Stimulated activated CD4-positive, alpha-beta T cell treated with anti-CD3 and anti-CD28 coated beads, Interleukin-4, amount 100 ng/mL, for 24 hours (primary cell): ENCODE data around the gene MMP24.
"Not testable (repeated sequence)": the region's sequence is repeated elsewhere in the genome, so short reads cannot be mapped to it uniquely, and the experiment has no call there.

Source experiments
- DNase-seq: peaks from one replicate; pipeline ENCODE4 v3.0.0-alpha.2; 2020

MMP24 gene

GRCh38 chr20:35262321-35262720 is 35.8 kb downstream of the MMP24 start:
- DNase-seq = not testable (repeated sequence)

GRCh38 chr20:35262731-35263531 is 36.4 kb downstream of the MMP24 start:
- DNase-seq = not testable (repeated sequence)

- DNase-seq = no peak
Measured at GRCh38 chr20:35263532-35264341, 37.2 kb downstream of the MMP24 start.

GRCh38 chr20:35264755-35265154 is 38.3 kb downstream of the MMP24 start:
- DNase-seq = no peak

GRCh38 chr20:35267092-35267491 is 40.6 kb downstream of the MMP24 start:
- no peak for DNase-seq

GRCh38 chr20:35269055-35269781 is 42.7 kb downstream of the MMP24 start:
- DNase-seq = peak; percentile 41

- DNase-seq = no peak
Measured at GRCh38 chr20:35270021-35270902, 43.8 kb downstream of the MMP24 start.

- no peak for DNase-seq
Measured at GRCh38 chr20:35271073-35271882, 44.8 kb downstream of the MMP24 start.

GRCh38 chr20:35271904-35272303 is 45.4 kb downstream of the MMP24 start:
- no peak for DNase-seq

- no peak for DNase-seq
Measured at GRCh38 chr20:35273449-35274171, 47.1 kb downstream of the MMP24 start.

- DNase-seq = no peak
Measured at GRCh38 chr20:35274172-35275092, 47.9 kb downstream of the MMP24 start.

- DNase-seq = no peak
Measured at GRCh38 chr20:35275741-35276251, 49.3 kb downstream of the MMP24 start.

GRCh38 chr20:35276408-35276807 is 49.9 kb downstream of the MMP24 start:
- DNase-seq = no peak

GRCh38 chr20:35277127-35277526 is 50.6 kb downstream of the MMP24 start:
- no peak for DNase-seq

- peak; percentile 86 for DNase-seq
Measured at GRCh38 chr20:35277531-35278395, 51.3 kb downstream of the MMP24 start, which contains the start of gene MMP24OS. MMP24OS (minus strand) TSS chr20:35278122; CDS start chr20:35277929, 193 bp downstream.

- no peak for DNase-seq
Measured at GRCh38 chr20:35279040-35279439, 52.5 kb downstream of the MMP24 start.

- DNase-seq = no peak
Measured at GRCh38 chr20:35279533-35280174, 53.2 kb downstream of the MMP24 start.

- DNase-seq = no peak
Measured at GRCh38 chr20:35280523-35280922, 54.0 kb downstream of the MMP24 start.
